ENCODE results near the gene COL11A2.

Gene COL11A2

GRCh38 chr6:33178755-33179475, 13.4 kb downstream of the COL11A2 start:
- DNase-seq, result no peak
- H3K27ac ChIP-seq, result no peak overlapping the region
- TF ChIP-seq CTCF (IDR thresholded peaks at IDR 0.05), result no peak

GRCh38 chr6:33177552-33178446, 14.5 kb downstream of the COL11A2 start:
- Histone ChIP-seq H3K4me3 (no peak overlapping the region), H3K27ac (no peak overlapping the region), H3K4me1 (no peaks in the 10 kb centered on the region), H3K27me3 (no peaks in the 10 kb centered on the region), H3K9me3 (no peaks in the 10 kb centered on the region), H3K36me3 (no peaks in the 10 kb centered on the region)
- intact Hi-C loops (cut with DNase I; ENCODE audit: low total_unique reads), result no loop called here
- no peak for TF ChIP-seq CTCF (IDR thresholded peaks at IDR 0.05)
- DNase-seq, result no peak

More at GRCh38 chr6:33178755-33179475, 13.4 kb downstream of the COL11A2 start:
- Histone ChIP-seq H3K4me1 (no peaks in the 10 kb centered on the region), H3K36me3 (no peaks in the 10 kb centered on the region), H3K4me3 (no peak overlapping the region), H3K27me3 (no peaks in the 10 kb centered on the region), H3K9me3 (no peaks in the 10 kb centered on the region)
- intact Hi-C loops (cut with DNase I; ENCODE audit: low total_unique reads), result no loop called here

GRCh38 chr6:33176906-33177305, 15.4 kb downstream of the COL11A2 start:
- no peak for DNase-seq
- H3K9me3 ChIP-seq, result no peaks in the 10 kb centered on the region
- H3K27me3 ChIP-seq, result no peaks in the 10 kb centered on the region
- no peak for TF ChIP-seq CTCF (IDR thresholded peaks at IDR 0.05)
- no peak overlapping the region for H3K4me3 ChIP-seq
- H3K27ac ChIP-seq, result no peak overlapping the region
- intact Hi-C loops (cut with DNase I; ENCODE audit: low total_unique reads), result no loop called here
- H3K36me3 ChIP-seq, result no peaks in the 10 kb centered on the region
- no peaks in the 10 kb centered on the region for H3K4me1 ChIP-seq

- no peak for DNase-seq
- Histone ChIP-seq H3K27me3 (no peaks in the 10 kb centered on the region), H3K36me3 (no peaks in the 10 kb centered on the region), H3K27ac (no peak overlapping the region), H3K9me3 (no peaks in the 10 kb centered on the region), H3K4me1 (no peaks in the 10 kb centered on the region), H3K4me3 (no peak overlapping the region)
- no peak for TF ChIP-seq CTCF (IDR thresholded peaks at IDR 0.05)
- intact Hi-C loops (cut with DNase I; ENCODE audit: low total_unique reads), result no loop called here
Measured at GRCh38 chr6:33175436-33176069, 16.7 kb downstream of the COL11A2 start.

GRCh38 chr6:33174784-33175183, 17.5 kb downstream of the COL11A2 start:
- no peak for DNase-seq
- Histone ChIP-seq H3K36me3 (no peaks in the 10 kb centered on the region), H3K9me3 (no peaks in the 10 kb centered on the region), H3K4me1 (no peaks in the 10 kb centered on the region), H3K4me3 (no peak overlapping the region), H3K27me3 (no peaks in the 10 kb centered on the region), H3K27ac (no peak overlapping the region)
- intact Hi-C loops (cut with DNase I; ENCODE audit: low total_unique reads), result no loop called here
- no peak for TF ChIP-seq CTCF (IDR thresholded peaks at IDR 0.05)

All from tibial artery (tissue), 4 donors.